SK-N-SH (cell line): Measurements from ENCODE around the gene BMF. TPM values are rescaled to one million over a fixed set of nuclear protein-coding genes. Genes with fewer than 3 reads are reported as not detected.

Source experiments
- CTCF ChIA-PET: fragments of 300-600, 350-600 bp; formaldehyde crosslinking; extraction: SDS; loops from one replicate; lab custom pipeline; 2021; lab: Yijun Ruan, JAX
- POLR2A ChIA-PET: fragments of 350-600 bp; sonication (Branson Sonifier 250); formaldehyde crosslinking; extraction: SDS; loops from one replicate; lab custom pipeline; 2020; ENCODE audit warnings: antibody characterized with exemption, inconsistent platforms; lab: Yijun Ruan, JAX
- DNase-seq: peaks from one replicate; pipeline ENCODE4 v3.0.0; 2012
- H2AFZ ChIP-seq: fragments of 200-600 bp; sonication (generic); 2 replicates; pipeline ENCODE4 v1.8.1; 2016; ENCODE audit warnings: antibody characterized with exemption, mild to moderate bottlenecking, low read depth
- H3F3A ChIP-seq: fragments of 200-600 bp; sonication (generic); replicated peaks from 2 replicates; pipeline ENCODE3; 2016; ENCODE audit warnings: antibody characterized with exemption, mild to moderate bottlenecking; ENCODE audit not compliant: insufficient read depth
- H3K27ac ChIP-seq, 2 experiments: fragments of 200-500 bp in 1 of 2; fragments of 200-600 bp in 1 of 2; sonication (Bioruptor generic) in 1 of 2; sonication (generic), shearing (Covaris generic) in 1 of 2; 2 replicates each; pipeline versions ENCODE4 v1.5.1 to v1.6.1; 2014 to 2016; ENCODE audit warnings: low read depth in 2 of 2, inconsistent platforms in 1 of 2, low read length in 1 of 2, mild to moderate bottlenecking in 1 of 2, mixed read lengths in 1 of 2
- H3K27me3 ChIP-seq: fragments of 200-600 bp; sonication (generic), shearing (Covaris generic); 2 replicates; pipeline ENCODE4 v1.6.1; 2016; ENCODE audit warnings: mixed run types; ENCODE audit not compliant: insufficient read depth
- H3K36me3 ChIP-seq, 2 experiments: fragments of 200-500 bp in 1 of 2; fragments of 200-600 bp in 1 of 2; sonication (Bioruptor generic) in 1 of 2; sonication (generic) in 1 of 2; replicated peaks in 1 of 2; 2 replicates each; pipeline versions ENCODE3 to v1.5.1; 2014 to 2016; ENCODE audit warnings: low read length in 1 of 2, mild to moderate bottlenecking in 1 of 2; ENCODE audit not compliant: insufficient read depth in 2 of 2, control insufficient read depth in 1 of 2
- H3K4me1 ChIP-seq, 2 experiments: fragments of 200-500 bp in 1 of 2; fragments of 200-600 bp in 1 of 2; sonication (Bioruptor generic) in 1 of 2; sonication (generic), shearing (Covaris generic) in 1 of 2; 2 replicates each; pipeline versions ENCODE4 v1.5.1 to v1.6.1; 2014 to 2016; ENCODE audit warnings: low read depth in 1 of 2, low read length in 1 of 2, mixed run types in 1 of 2; ENCODE audit not compliant: insufficient read depth in 2 of 2, control insufficient read depth in 1 of 2
- H3K4me2 ChIP-seq: fragments of 200-600 bp; sonication (generic), shearing (Covaris generic); 2 replicates; pipeline ENCODE4 v1.6.1; 2017; ENCODE audit warnings: mixed run types
- H3K4me3 ChIP-seq, 2 experiments: fragments of 200-500 bp in 1 of 2; fragments of 200-600 bp in 1 of 2; sonication (Bioruptor generic) in 1 of 2; sonication (generic), shearing (Covaris generic) in 1 of 2; 2 replicates each; pipeline versions ENCODE4 v1.5.1 to v1.8.1; 2014 to 2016; ENCODE audit warnings: low read depth in 2 of 2, inconsistent platforms in 1 of 2, low read length in 1 of 2, mild to moderate bottlenecking in 1 of 2, mixed read lengths in 1 of 2, moderate library complexity in 1 of 2
- H3K79me2 ChIP-seq: fragments of 200-600 bp; sonication (generic); 2 replicates; pipeline ENCODE4 v1.8.1; 2017; ENCODE audit warnings: mild to moderate bottlenecking; ENCODE audit not compliant: insufficient read depth
- H3K9ac ChIP-seq: fragments of 200-600 bp; sonication (generic); 2 replicates; pipeline ENCODE4 v1.6.1; 2017; ENCODE audit warnings: mixed run types
- H3K9me2 ChIP-seq: fragments of 200-600 bp; sonication (generic); 2 replicates; pipeline ENCODE4 v1.6.1; 2017; ENCODE audit warnings: mixed run types
- H3K9me3 ChIP-seq: fragments of 200-600 bp; sonication (generic); 2 replicates; pipeline ENCODE4 v1.6.1; 2017; ENCODE audit warnings: mixed run types, mild to moderate bottlenecking, moderate library complexity
- H4K20me1 ChIP-seq: fragments of 200-600 bp; sonication (generic); 2 replicates; pipeline ENCODE4 v1.6.1; 2017; ENCODE audit warnings: mild to moderate bottlenecking, mixed run types; ENCODE audit not compliant: insufficient read depth
- CHD2 ChIP-seq: fragments of 150-350 bp; IDR thresholded peaks from 2 replicates; pipeline ENCODE4 v1.6.1; 2018; ENCODE audit warnings: low read length; ENCODE audit not compliant: partially characterized antibody
- ELF1 ChIP-seq: IDR thresholded peaks from 2 replicates; pipeline ENCODE4 v1.4.0; 2012
- EP300 ChIP-seq, 2 experiments: IDR thresholded peaks; 2 replicates each; pipeline versions ENCODE4 v1.4.0 to v1.6.1; 2012; ENCODE audit warnings: borderline replicate concordance in 1 of 2, low read depth in 1 of 2, low read length in 1 of 2
- FOSL2 ChIP-seq: IDR thresholded peaks from 2 replicates; pipeline ENCODE4 v1.4.0; 2012; ENCODE audit warnings: low read depth, mild to moderate bottlenecking, moderate library complexity, borderline replicate concordance
- FOXJ3 ChIP-seq: sonication (generic); formaldehyde crosslinking; IDR thresholded peaks from 2 replicates; pipeline ENCODE4 v1.5.1; 2020; ENCODE audit warnings: mild to moderate bottlenecking, missing genetic modification reagents
- GABPA ChIP-seq: IDR thresholded peaks from 2 replicates; pipeline ENCODE4 v1.4.0; 2012; ENCODE audit warnings: low read depth, mild to moderate bottlenecking
- GATA2 ChIP-seq: sonication (generic); formaldehyde crosslinking; IDR thresholded peaks from 2 replicates; pipeline ENCODE4 v1.5.0; 2020; ENCODE audit warnings: mild to moderate bottlenecking, missing genetic modification reagents
- MXI1 ChIP-seq: IDR thresholded peaks from 2 replicates; pipeline ENCODE4 v1.6.1; 2012; ENCODE audit warnings: mild to moderate bottlenecking, low read depth, low read length, improper control_type of control experiment
- NRF1 ChIP-seq: IDR thresholded peaks from 2 replicates; pipeline ENCODE4 v1.6.1; 2012; ENCODE audit warnings: low read depth, mild to moderate bottlenecking, low read length
- POLR2AphosphoS5 ChIP-seq: IDR thresholded peaks from 2 replicates; pipeline ENCODE4 v1.6.1; 2012; ENCODE audit warnings: low read depth, low read length
- RCOR1 ChIP-seq: fragments of 150-350 bp; IDR thresholded peaks from 2 replicates; pipeline ENCODE4 v1.6.1; 2017; ENCODE audit warnings: antibody characterized with exemption, low read length
- RXRA ChIP-seq: IDR thresholded peaks from 2 replicates; pipeline ENCODE4 v1.4.0; 2012; ENCODE audit warnings: low read depth, mild to moderate bottlenecking, borderline replicate concordance
- TAF1 ChIP-seq: IDR thresholded peaks from 2 replicates; pipeline ENCODE4 v1.6.1; 2012; ENCODE audit warnings: low read depth, mild to moderate bottlenecking, low read length, moderate library complexity, borderline replicate concordance
- TEAD4 ChIP-seq: IDR thresholded peaks from 2 replicates; pipeline ENCODE4 v1.4.0; 2012; ENCODE audit warnings: mild to moderate bottlenecking, borderline replicate concordance; ENCODE audit not compliant: insufficient read depth
- WGBS: methylation state at CpG from one replicate; pipeline ENCODE4 v1.1.6; 2017; ENCODE audit warnings: low lambda C conversion rate; 5-methylcytosine and 5-hydroxymethylcytosine counted together
- polyA plus RNA-seq, 3 experiments: library from polyadenylated mRNA; depleted of rRNA; stranded (reverse); fragments of >200 nt; gene quantifications; 2 replicates each; pipeline ENCODE4 v1.2.3, GENCODE V29; 2012
- TF ChIP-seq, protein P1 (sequence below): IDR thresholded peaks from 2 replicates; pipeline ENCODE4 v1.4.0; 2012; ENCODE audit warnings: low read depth, borderline replicate concordance
- TF ChIP-seq, protein P2 (sequence below): fragments of 150-350 bp; IDR thresholded peaks from 2 replicates; pipeline ENCODE4 v1.6.1; 2016; ENCODE audit warnings: mild to moderate bottlenecking, low read depth, low read length
- TF ChIP-seq, protein P3 (sequence below): IDR thresholded peaks from 2 replicates; pipeline ENCODE4 v1.6.1; 2012; ENCODE audit warnings: mild to moderate bottlenecking, low read depth, low read length, moderate library complexity
- TF ChIP-seq, protein P4 (sequence below): IDR thresholded peaks from 2 replicates; pipeline ENCODE4; 2012
- TF ChIP-seq, protein P5 (sequence below): IDR thresholded peaks from 2 replicates; pipeline ENCODE4 v1.4.0; 2012; ENCODE audit warnings: low read depth
- TF ChIP-seq, protein P6 (sequence below): fragments of 150-350 bp; IDR thresholded peaks from 2 replicates; pipeline ENCODE4 v1.6.1; 2017; ENCODE audit warnings: antibody characterized with exemption, low read length, low read depth, borderline replicate concordance

BMF gene, protein sequence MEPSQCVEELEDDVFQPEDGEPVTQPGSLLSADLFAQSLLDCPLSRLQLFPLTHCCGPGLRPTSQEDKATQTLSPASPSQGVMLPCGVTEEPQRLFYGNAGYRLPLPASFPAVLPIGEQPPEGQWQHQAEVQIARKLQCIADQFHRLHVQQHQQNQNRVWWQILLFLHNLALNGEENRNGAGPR
- polyA plus RNA-seq (2012; rRNA removed) = 0.72 and 1.0 TPM in 2 replicates
- polyA plus RNA-seq (2012; cell fraction: cytosol; rRNA removed) = 0.58 and 0.64 TPM in 2 replicates
- polyA plus RNA-seq (2012; cell fraction: nucleus; rRNA removed) = 2.2 and 2.5 TPM in 2 replicates

DNA sequence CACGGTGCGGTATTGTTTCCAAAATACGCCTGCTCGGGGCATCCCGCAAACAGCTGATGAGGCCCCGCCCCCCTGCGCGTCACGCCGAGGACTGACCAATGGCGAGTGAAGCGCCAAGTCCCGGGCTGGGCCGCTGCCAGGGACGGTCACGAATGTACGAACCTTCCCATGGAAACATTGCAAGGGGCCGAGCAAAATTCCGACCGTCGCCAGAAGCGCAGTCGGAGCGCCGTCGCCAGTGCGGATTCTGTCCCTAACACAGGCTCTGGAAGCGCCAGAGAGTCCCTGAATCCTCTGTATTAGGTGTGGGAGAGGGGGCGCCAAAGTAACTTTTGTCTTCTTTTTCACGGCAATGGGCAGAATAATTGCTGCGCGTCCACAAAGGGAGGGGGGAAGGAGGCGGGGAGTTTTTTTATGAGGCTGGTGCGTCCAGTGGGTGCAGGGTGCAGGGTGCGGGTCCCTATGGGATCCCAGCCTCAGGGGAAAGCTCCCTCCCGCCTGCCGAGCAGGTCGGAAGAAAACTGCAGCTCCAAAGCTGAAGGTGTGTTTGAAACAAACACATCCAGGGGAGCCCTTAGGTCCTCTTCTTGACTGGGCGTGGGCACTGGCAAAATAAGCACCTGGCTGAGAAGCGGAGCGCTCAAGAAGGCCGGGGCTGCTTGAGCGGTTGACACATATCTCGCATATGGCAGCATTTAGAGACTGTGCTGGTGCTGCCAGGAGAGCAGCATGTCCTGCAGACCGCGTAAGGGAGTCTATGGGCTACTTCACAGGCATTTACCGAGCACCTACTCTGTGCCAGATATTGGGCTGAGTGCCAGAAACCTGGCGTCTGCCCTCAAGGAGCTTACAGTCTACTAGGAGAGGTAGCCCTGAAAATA is at the start of gene BMF:
TSS of gene BMF (minus strand) at position 25 of the 881 bp plus-strand sequence. CDS start 2,793 bp downstream, outside the sequence.
- H3K27ac ChIP-seq = peak within 1 kb of the TSS; percentile 23 to 76; a peak in 2 of 4 replicates
- H3K36me3 ChIP-seq = no peaks in the 10 kb centered on the region
- no peaks in the 10 kb centered on the region for H4K20me1 ChIP-seq
- ChIA-PET POLR2A (interaction anchor here (0.8 kb wide), 1 partner anchor 71 kb away, joined by 3 read pairs; no protein-coding TSS in a partner anchor), CTCF (interaction anchor here (0.6 to 13.1 kb wide), 19 partner anchors 10 to 326 kb away, joined by 3 to 153 read pairs (median 4); no protein-coding TSS in a partner anchor)
- no peaks in the 10 kb centered on the region for H3K79me2 ChIP-seq
- peak within 1 kb of the TSS; percentile 78 to 85 for H3K4me3 ChIP-seq
- H3F3A ChIP-seq = peaks cover 9% of the 10 kb centered on the region
- no peaks in the 10 kb centered on the region for H3K9me3 ChIP-seq
- peak within 1 kb of the TSS; percentile 91 for H3K4me2 ChIP-seq
- H2AFZ ChIP-seq = peak within 1 kb of the TSS; percentile 92
- 5% methylated on average over 20 of the region's 48 CpGs for whole genome bisulfite sequencing
- peaks cover 5 to 30% of the 10 kb centered on the region in 2 experiments; a peak in 3 of 4 replicates for H3K4me1 ChIP-seq
- peak within 1 kb of the TSS; percentile 58; the same call in 1 of the 2 replicates for H3K9ac ChIP-seq
- no peaks in the 10 kb centered on the region for H3K9me2 ChIP-seq
- peak; percentile 97 for DNase-seq
- H3K27me3 ChIP-seq = peaks cover 21% of the 10 kb centered on the region; the same call in 1 of the 2 replicates
- TF ChIP-seq FOSL2 (no peak; the same call in 1 of the 2 replicates), NRF1 (peak; percentile 29; the same call in 1 of the 2 replicates), POLR2AphosphoS5 (no peak), ELF1 (no peak), TEAD4 (no peak), GABPA (no peak), GATA2 (CRISPR knock-in tag) (no peak), FOXJ3 (CRISPR knock-in tag) (0 out of 2 replicates have a peak, but pooled peaks have one; percentile 20), TAF1 (no peak), EP300 (IDR thresholded peaks at IDR 0.05; ENCODE audit: borderline replicate concordance in 1 of 2, low read depth in 1 of 2, low read length in 1 of 2) (peak in 1 of 2 experiments; percentile 38; a peak in 1 of 4 replicates), MXI1 (peak; percentile 24; the same call in 1 of the 2 replicates), RCOR1 (peak; percentile 76; the same call in 1 of the 2 replicates), RXRA (no peak), CHD2 (peak; percentile 78)
- TF ChIP-seq, protein P1, sequence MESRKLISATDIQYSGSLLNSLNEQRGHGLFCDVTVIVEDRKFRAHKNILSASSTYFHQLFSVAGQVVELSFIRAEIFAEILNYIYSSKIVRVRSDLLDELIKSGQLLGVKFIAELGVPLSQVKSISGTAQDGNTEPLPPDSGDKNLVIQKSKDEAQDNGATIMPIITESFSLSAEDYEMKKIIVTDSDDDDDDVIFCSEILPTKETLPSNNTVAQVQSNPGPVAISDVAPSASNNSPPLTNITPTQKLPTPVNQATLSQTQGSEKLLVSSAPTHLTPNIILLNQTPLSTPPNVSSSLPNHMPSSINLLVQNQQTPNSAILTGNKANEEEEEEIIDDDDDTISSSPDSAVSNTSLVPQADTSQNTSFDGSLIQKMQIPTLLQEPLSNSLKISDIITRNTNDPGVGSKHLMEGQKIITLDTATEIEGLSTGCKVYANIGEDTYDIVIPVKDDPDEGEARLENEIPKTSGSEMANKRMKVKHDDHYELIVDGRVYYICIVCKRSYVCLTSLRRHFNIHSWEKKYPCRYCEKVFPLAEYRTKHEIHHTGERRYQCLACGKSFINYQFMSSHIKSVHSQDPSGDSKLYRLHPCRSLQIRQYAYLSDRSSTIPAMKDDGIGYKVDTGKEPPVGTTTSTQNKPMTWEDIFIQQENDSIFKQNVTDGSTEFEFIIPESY = no peak
- TF ChIP-seq, protein P2, sequence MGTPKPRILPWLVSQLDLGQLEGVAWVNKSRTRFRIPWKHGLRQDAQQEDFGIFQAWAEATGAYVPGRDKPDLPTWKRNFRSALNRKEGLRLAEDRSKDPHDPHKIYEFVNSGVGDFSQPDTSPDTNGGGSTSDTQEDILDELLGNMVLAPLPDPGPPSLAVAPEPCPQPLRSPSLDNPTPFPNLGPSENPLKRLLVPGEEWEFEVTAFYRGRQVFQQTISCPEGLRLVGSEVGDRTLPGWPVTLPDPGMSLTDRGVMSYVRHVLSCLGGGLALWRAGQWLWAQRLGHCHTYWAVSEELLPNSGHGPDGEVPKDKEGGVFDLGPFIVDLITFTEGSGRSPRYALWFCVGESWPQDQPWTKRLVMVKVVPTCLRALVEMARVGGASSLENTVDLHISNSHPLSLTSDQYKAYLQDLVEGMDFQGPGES = peak; percentile 100
- TF ChIP-seq, protein P3, sequence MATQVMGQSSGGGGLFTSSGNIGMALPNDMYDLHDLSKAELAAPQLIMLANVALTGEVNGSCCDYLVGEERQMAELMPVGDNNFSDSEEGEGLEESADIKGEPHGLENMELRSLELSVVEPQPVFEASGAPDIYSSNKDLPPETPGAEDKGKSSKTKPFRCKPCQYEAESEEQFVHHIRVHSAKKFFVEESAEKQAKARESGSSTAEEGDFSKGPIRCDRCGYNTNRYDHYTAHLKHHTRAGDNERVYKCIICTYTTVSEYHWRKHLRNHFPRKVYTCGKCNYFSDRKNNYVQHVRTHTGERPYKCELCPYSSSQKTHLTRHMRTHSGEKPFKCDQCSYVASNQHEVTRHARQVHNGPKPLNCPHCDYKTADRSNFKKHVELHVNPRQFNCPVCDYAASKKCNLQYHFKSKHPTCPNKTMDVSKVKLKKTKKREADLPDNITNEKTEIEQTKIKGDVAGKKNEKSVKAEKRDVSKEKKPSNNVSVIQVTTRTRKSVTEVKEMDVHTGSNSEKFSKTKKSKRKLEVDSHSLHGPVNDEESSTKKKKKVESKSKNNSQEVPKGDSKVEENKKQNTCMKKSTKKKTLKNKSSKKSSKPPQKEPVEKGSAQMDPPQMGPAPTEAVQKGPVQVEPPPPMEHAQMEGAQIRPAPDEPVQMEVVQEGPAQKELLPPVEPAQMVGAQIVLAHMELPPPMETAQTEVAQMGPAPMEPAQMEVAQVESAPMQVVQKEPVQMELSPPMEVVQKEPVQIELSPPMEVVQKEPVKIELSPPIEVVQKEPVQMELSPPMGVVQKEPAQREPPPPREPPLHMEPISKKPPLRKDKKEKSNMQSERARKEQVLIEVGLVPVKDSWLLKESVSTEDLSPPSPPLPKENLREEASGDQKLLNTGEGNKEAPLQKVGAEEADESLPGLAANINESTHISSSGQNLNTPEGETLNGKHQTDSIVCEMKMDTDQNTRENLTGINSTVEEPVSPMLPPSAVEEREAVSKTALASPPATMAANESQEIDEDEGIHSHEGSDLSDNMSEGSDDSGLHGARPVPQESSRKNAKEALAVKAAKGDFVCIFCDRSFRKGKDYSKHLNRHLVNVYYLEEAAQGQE = no peak
- TF ChIP-seq, protein P4, sequence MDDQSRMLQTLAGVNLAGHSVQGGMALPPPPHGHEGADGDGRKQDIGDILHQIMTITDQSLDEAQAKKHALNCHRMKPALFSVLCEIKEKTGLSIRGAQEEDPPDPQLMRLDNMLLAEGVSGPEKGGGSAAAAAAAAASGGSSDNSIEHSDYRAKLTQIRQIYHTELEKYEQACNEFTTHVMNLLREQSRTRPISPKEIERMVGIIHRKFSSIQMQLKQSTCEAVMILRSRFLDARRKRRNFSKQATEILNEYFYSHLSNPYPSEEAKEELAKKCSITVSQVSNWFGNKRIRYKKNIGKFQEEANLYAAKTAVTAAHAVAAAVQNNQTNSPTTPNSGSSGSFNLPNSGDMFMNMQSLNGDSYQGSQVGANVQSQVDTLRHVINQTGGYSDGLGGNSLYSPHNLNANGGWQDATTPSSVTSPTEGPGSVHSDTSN = 0 out of 2 replicates have a peak, but pooled peaks have one; percentile 52
- TF ChIP-seq, protein P5, sequence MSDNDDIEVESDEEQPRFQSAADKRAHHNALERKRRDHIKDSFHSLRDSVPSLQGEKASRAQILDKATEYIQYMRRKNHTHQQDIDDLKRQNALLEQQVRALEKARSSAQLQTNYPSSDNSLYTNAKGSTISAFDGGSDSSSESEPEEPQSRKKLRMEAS = peak; percentile 71
- TF ChIP-seq, protein P6, sequence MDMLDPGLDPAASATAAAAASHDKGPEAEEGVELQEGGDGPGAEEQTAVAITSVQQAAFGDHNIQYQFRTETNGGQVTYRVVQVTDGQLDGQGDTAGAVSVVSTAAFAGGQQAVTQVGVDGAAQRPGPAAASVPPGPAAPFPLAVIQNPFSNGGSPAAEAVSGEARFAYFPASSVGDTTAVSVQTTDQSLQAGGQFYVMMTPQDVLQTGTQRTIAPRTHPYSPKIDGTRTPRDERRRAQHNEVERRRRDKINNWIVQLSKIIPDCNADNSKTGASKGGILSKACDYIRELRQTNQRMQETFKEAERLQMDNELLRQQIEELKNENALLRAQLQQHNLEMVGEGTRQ = no peak
